Germinal center (tissue), 1 donor: ENCODE measurements around the gene FAM236B.
"Not testable (repeated sequence)": the region's sequence is repeated elsewhere in the genome, so short reads cannot be mapped to it uniquely, and the experiment has no call there.

ENCODE experiments used
- DNase-seq: peaks from one replicate; pipeline ENCODE4 v3.0.0; 2012; ENCODE audit warnings: mixed read lengths, low spot score

FAM236B gene

GRCh38 chrX:72782560-72782959 lies at the start of gene FAM236B:
Gene FAM236B (minus strand): TSS chrX:72782660. CDS start chrX:72782560, 100 bp downstream.
- DNase-seq, result not testable (repeated sequence)

GRCh38 chrX:72830701-72831100 lies 48.2 kb upstream of the FAM236B start:
- DNase-seq, result not testable (repeated sequence)

GRCh38 chrX:72808110-72808509 lies 25.6 kb upstream of the FAM236B start, which contains the start of gene FAM236D:
Gene FAM236D (minus strand): TSS chrX:72808210. CDS start chrX:72808110, 100 bp downstream.
- DNase-seq, result not testable (repeated sequence)

GRCh38 chrX:72790390-72790789 lies 7.9 kb upstream of the FAM236B start:
- not testable (repeated sequence) for DNase-seq

- DNase-seq, result not testable (repeated sequence)
These were observed 5.7 kb upstream of the FAM236B start for GRCh38 chrX:72788142-72788541.

- DNase-seq, result not testable (repeated sequence)
These were observed 1.5 kb upstream of the FAM236B start for GRCh38 chrX:72783964-72784363.

GRCh38 chrX:72783365-72783936 lies 991 bp upstream of the FAM236B start:
- not testable (repeated sequence) for DNase-seq

- DNase-seq, result not testable (repeated sequence)
These were observed 4.3 kb downstream of the FAM236B start for GRCh38 chrX:72778146-72778545.

- not testable (repeated sequence) for DNase-seq
These were observed 5.0 kb downstream of the FAM236B start for GRCh38 chrX:72777467-72777790.

GRCh38 chrX:72776653-72777466 lies 5.6 kb downstream of the FAM236B start, which contains the start of gene DMRTC1B:
Gene DMRTC1B (plus strand): TSS chrX:72776890. CDS start chrX:72845136, 68,246 bp downstream.
- DNase-seq, result not testable (repeated sequence)

- not testable (repeated sequence) for DNase-seq
These were observed 22.0 kb downstream of the FAM236B start for GRCh38 chrX:72760454-72760853.

GRCh38 chrX:72748545-72748944 lies 33.9 kb downstream of the FAM236B start:
- not testable (repeated sequence) for DNase-seq

GRCh38 chrX:72745546-72745945 lies 36.9 kb downstream of the FAM236B start:
- DNase-seq, result not testable (repeated sequence)

GRCh38 chrX:72735561-72735960 lies 46.9 kb downstream of the FAM236B start:
- DNase-seq, result no peak

- DNase-seq, result not testable (repeated sequence)
These were observed 48.8 kb downstream of the FAM236B start for GRCh38 chrX:72733636-72734035.
